MCF 10A (cell line): ENCODE data around the gene ECSIT. TPM values are rescaled to one million over a fixed set of nuclear protein-coding genes. Genes with fewer than 3 reads are reported as not detected.

ENCODE experiments used
- BruUV-seq: library from RNA; stranded (reverse); fragments of 400-500 nt; replicated peaks from 2 replicates; lab custom pipeline; 2021; lab: Mats Ljungman, UMichigan
- CTCF ChIA-PET: fragments of 300-600 bp; sonication (Branson Sonifier 250); formaldehyde crosslinking; extraction: SDS; loops from one replicate; lab custom pipeline; 2021; ENCODE audit warnings: antibody characterized with exemption, inconsistent platforms; lab: Yijun Ruan, JAX
- POLR2A ChIA-PET: fragments of 300-600, 350-650 bp; sonication (Branson Sonifier 250); formaldehyde crosslinking; extraction: SDS; loops from one replicate; lab custom pipeline; 2020; ENCODE audit warnings: antibody characterized with exemption, inconsistent platforms; lab: Yijun Ruan, JAX
- DNase-seq: peaks from one replicate; pipeline ENCODE4 v3.0.0-alpha.2; 2018; ENCODE audit not compliant: unreplicated experiment
- H3K27ac Mint-ChIP-seq: one replicate; pipeline ENCODE4 v1.8.0; 2022; ENCODE audit warnings: mild to moderate bottlenecking, low read depth, mixed read lengths; ENCODE audit not compliant: unreplicated experiment
- H3K27me3 Mint-ChIP-seq: one replicate; pipeline ENCODE4 v1.8.0; 2022; ENCODE audit warnings: mixed read lengths; ENCODE audit not compliant: insufficient read depth, unreplicated experiment
- H3K36me3 Mint-ChIP-seq: one replicate; pipeline ENCODE4 v1.8.0; 2022; ENCODE audit warnings: mild to moderate bottlenecking, moderate library complexity, mixed read lengths; ENCODE audit not compliant: insufficient read depth, unreplicated experiment
- H3K4me1 Mint-ChIP-seq: one replicate; pipeline ENCODE4 v1.8.0; 2022; ENCODE audit warnings: mixed read lengths; ENCODE audit not compliant: insufficient read depth, unreplicated experiment
- H3K4me3 Mint-ChIP-seq: one replicate; pipeline ENCODE4 v1.8.0; 2022; ENCODE audit warnings: mild to moderate bottlenecking, moderate library complexity, mixed read lengths; ENCODE audit not compliant: unreplicated experiment
- H3K9me3 Mint-ChIP-seq: one replicate; pipeline ENCODE4 v1.8.0; 2022; ENCODE audit warnings: mixed read lengths; ENCODE audit not compliant: unreplicated experiment
- intact Hi-C: fragments of 100-400 bp; cut with micrococcal nuclease; formaldehyde crosslinking; loops from 2 replicates; pipeline ENCODE4 v1.14.1; 2022
- total RNA-seq: library from RNA; stranded (reverse); gene quantifications from 2 replicates; pipeline ENCODE4 v1.2.3, GENCODE V29; 2022
- TF ChIP-seq, protein P1 (sequence below): fragments of 200-600 bp; IDR thresholded peaks from one replicate; pipeline ENCODE4 v1.8.0; 2022; ENCODE audit warnings: antibody characterized with exemption, mild to moderate bottlenecking; ENCODE audit not compliant: unreplicated experiment

ECSIT gene
- total RNA-seq, 1 experiment from 2014 or later = 26.8 TPM

- ChIA-PET POLR2A (interaction anchor here (0.6 kb wide), 2 partner anchors 15 to 17 kb away, joined by 3 to 4 read pairs; no protein-coding TSS in a partner anchor), CTCF (interaction anchor here (0.6 kb wide), 2 partner anchors 201 to 559 kb away, joined by 3 to 4 read pairs; no protein-coding TSS in a partner anchor)
- intact Hi-C loops = no loop called here
- no peak for DNase-seq
- no peak overlapping the region for H3K4me3 Mint-ChIP-seq
- H3K9me3 Mint-ChIP-seq = no peaks in the 10 kb centered on the region
- no peak overlapping the region for H3K27ac Mint-ChIP-seq
- no peaks in the 10 kb centered on the region for H3K27me3 Mint-ChIP-seq
- H3K36me3 Mint-ChIP-seq = peaks cover 20% of the 10 kb centered on the region
- peaks cover 10% of the 10 kb centered on the region for H3K4me1 Mint-ChIP-seq
- no TSS peak for BruUV-seq
- TF ChIP-seq, protein P1, sequence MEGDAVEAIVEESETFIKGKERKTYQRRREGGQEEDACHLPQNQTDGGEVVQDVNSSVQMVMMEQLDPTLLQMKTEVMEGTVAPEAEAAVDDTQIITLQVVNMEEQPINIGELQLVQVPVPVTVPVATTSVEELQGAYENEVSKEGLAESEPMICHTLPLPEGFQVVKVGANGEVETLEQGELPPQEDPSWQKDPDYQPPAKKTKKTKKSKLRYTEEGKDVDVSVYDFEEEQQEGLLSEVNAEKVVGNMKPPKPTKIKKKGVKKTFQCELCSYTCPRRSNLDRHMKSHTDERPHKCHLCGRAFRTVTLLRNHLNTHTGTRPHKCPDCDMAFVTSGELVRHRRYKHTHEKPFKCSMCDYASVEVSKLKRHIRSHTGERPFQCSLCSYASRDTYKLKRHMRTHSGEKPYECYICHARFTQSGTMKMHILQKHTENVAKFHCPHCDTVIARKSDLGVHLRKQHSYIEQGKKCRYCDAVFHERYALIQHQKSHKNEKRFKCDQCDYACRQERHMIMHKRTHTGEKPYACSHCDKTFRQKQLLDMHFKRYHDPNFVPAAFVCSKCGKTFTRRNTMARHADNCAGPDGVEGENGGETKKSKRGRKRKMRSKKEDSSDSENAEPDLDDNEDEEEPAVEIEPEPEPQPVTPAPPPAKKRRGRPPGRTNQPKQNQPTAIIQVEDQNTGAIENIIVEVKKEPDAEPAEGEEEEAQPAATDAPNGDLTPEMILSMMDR = no peak
Measured at GRCh38 chr19:11510444-11510843, 18.5 kb downstream of the ECSIT start.

GRCh38 chr19:11507370-11508078, 21.4 kb downstream of the ECSIT start:
- Mint-ChIP-seq H3K27me3 (no peaks in the 10 kb centered on the region), H3K9me3 (no peaks in the 10 kb centered on the region), H3K27ac (no peak overlapping the region), H3K4me1 (peaks cover 14% of the 10 kb centered on the region), H3K4me3 (peak overlapping the region; percentile 81), H3K36me3 (peaks cover 19% of the 10 kb centered on the region)
- BruUV-seq = no TSS peak
- intact Hi-C loops = no loop called here
- no peak for DNase-seq
- ChIA-PET CTCF (no interaction called here), POLR2A (no interaction called here)
- TF ChIP-seq, protein P1 = no peak

- Mint-ChIP-seq H3K27ac (no peak overlapping the region), H3K4me1 (peaks cover 14% of the 10 kb centered on the region), H3K4me3 (peak overlapping the region; percentile 81), H3K36me3 (peaks cover 16% of the 10 kb centered on the region), H3K27me3 (no peaks in the 10 kb centered on the region), H3K9me3 (no peaks in the 10 kb centered on the region)
- ChIA-PET CTCF (no interaction called here), POLR2A (interaction anchor here (0.6 to 1.1 kb wide), 4 partner anchors 16 to 97 kb away, joined by 3 to 6 read pairs (median 4); partner anchors contain the start of gene ELOF1)
- BruUV-seq = no TSS peak
- DNase-seq = no peak
- TF ChIP-seq, protein P1 = no peak
- intact Hi-C loops = no loop called here
Measured at GRCh38 chr19:11506967-11507366, 22.0 kb downstream of the ECSIT start.

DNA sequence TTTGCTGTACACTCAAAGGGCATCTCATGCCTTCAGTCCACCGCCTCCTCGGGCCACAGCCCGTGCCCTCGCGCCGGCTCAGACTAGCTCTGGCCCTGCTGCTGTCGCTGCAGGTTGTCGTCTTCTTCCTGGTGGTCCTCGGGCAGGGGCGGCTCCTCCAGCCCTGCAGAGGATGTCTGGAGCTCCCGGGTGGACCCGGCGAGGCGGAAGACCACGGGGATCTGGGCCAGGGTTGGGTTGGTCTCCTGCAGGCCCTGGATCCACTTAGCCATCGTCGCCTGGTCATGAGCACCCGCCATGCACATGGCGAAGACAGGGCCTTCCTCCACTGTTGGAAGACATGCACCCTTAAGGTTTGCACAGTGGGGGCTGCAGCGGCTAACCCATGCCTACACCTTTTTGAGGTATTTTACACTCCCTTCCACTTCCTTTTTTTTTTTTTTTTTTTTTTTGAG, 22.8 kb downstream of the ECSIT start:
- Mint-ChIP-seq H3K36me3 (peaks cover 14% of the 10 kb centered on the region), H3K27ac (peak overlapping the region; percentile 85), H3K4me3 (peak overlapping the region; percentile 81), H3K9me3 (no peaks in the 10 kb centered on the region), H3K27me3 (no peaks in the 10 kb centered on the region), H3K4me1 (peaks cover 20% of the 10 kb centered on the region)
- POLR2A ChIA-PET = interaction anchor here (0.6 to 1.1 kb wide), 5 partner anchors 17 to 98 kb away, joined by 3 to 4 read pairs (median 3); partner anchors contain the start of genes ECSIT and ELOF1
- DNase-seq = no peak
- CTCF ChIA-PET = no interaction called here
- no TSS peak for BruUV-seq
- intact Hi-C loops = no loop called here
- TF ChIP-seq, protein P1 = no peak
